Measurements from ENCODE around the gene SEMA3A.
"Not testable (repeated sequence)": the region's sequence is repeated elsewhere in the genome, so short reads cannot be mapped to it uniquely, and the experiment has no call there.

SEMA3A gene

GRCh38 chr7:84150370-84150769 lies 44.2 kb downstream of the SEMA3A start:
- not testable (repeated sequence) for DNase-seq

- DNase-seq = peak; percentile 54
Measured at GRCh38 chr7:84149573-84149972, 45.0 kb downstream of the SEMA3A start.

- no peak for DNase-seq
Measured at GRCh38 chr7:84145892-84146291, 48.7 kb downstream of the SEMA3A start.

- DNase-seq = no peak
Measured at GRCh38 chr7:84144935-84145334, 49.7 kb downstream of the SEMA3A start.

GRCh38 chr7:84144480-84144879 lies 50.1 kb downstream of the SEMA3A start:
- DNase-seq = no peak

GRCh38 chr7:84142726-84143125 lies 51.9 kb downstream of the SEMA3A start:
- no peak for DNase-seq

- no peak for DNase-seq
Measured at GRCh38 chr7:84139986-84140729, 54.4 kb downstream of the SEMA3A start.

GRCh38 chr7:84138411-84138810 lies 56.2 kb downstream of the SEMA3A start:
- no peak for DNase-seq

GRCh38 chr7:84137812-84138211 lies 56.8 kb downstream of the SEMA3A start:
- DNase-seq = no peak

- DNase-seq = no peak
Measured at GRCh38 chr7:84136809-84137208, 57.8 kb downstream of the SEMA3A start.

- DNase-seq = no peak
Measured at GRCh38 chr7:84136336-84136735, 58.3 kb downstream of the SEMA3A start.

GRCh38 chr7:84134169-84134568 lies 60.4 kb downstream of the SEMA3A start:
- DNase-seq = no peak

- DNase-seq = no peak
Measured at GRCh38 chr7:84125654-84126053, 68.9 kb downstream of the SEMA3A start.

- no peak for DNase-seq
Measured at GRCh38 chr7:84123965-84124547, 70.5 kb downstream of the SEMA3A start.

- no peak for DNase-seq
Measured at GRCh38 chr7:84122582-84123360, 71.8 kb downstream of the SEMA3A start.

- no peak for DNase-seq
Measured at GRCh38 chr7:84117304-84117703, 77.3 kb downstream of the SEMA3A start.

GRCh38 chr7:84113906-84114850 lies 80.4 kb downstream of the SEMA3A start:
- no peak for DNase-seq

- DNase-seq = no peak
Measured at GRCh38 chr7:84113286-84113685, 81.3 kb downstream of the SEMA3A start.

GRCh38 chr7:84112771-84113170 lies 81.8 kb downstream of the SEMA3A start:
- DNase-seq = no peak

GRCh38 chr7:84111842-84112241 lies 82.7 kb downstream of the SEMA3A start:
- no peak for DNase-seq

- DNase-seq = no peak
Measured at GRCh38 chr7:84110400-84110799, 84.2 kb downstream of the SEMA3A start.

GRCh38 chr7:84108787-84109186 lies 85.8 kb downstream of the SEMA3A start:
- no peak for DNase-seq

GRCh38 chr7:84108119-84108518 lies 86.5 kb downstream of the SEMA3A start:
- no peak for DNase-seq

All from NCI-H748 treated with DMSO at 0.1 percent for 48 hours (cell line).